Chondrocyte (in vitro differentiated cells): ENCODE data around the gene AFAP1. TPM values are rescaled to one million over a fixed set of nuclear protein-coding genes. Genes with fewer than 3 reads are reported as not detected.

Experiments used
- DNase-seq: peaks from one replicate; pipeline ENCODE4 v3.0.0; 2021; ENCODE audit warnings: mixed read lengths, low spot score
- H3K27ac Mint-ChIP-seq: one replicate; pipeline ENCODE4 v1.8.0; 2021; ENCODE audit warnings: mild to moderate bottlenecking, moderate library complexity, mixed read lengths; ENCODE audit not compliant: unreplicated experiment
- H3K27me3 Mint-ChIP-seq: 2 replicates; pipeline ENCODE4 v1.8.0; 2021; ENCODE audit warnings: low read depth, mixed read lengths
- H3K36me3 Mint-ChIP-seq: 2 replicates; pipeline ENCODE4 v1.8.0; 2021; ENCODE audit warnings: low read depth, mixed read lengths
- H3K4me1 Mint-ChIP-seq: 2 replicates; pipeline ENCODE4 v1.8.0; 2021; ENCODE audit warnings: low read depth, mild to moderate bottlenecking, mixed read lengths
- H3K4me3 Mint-ChIP-seq: one replicate; pipeline ENCODE4 v1.8.0; 2021; ENCODE audit warnings: mild to moderate bottlenecking, moderate library complexity, mixed read lengths; ENCODE audit not compliant: unreplicated experiment
- H3K9me3 Mint-ChIP-seq: 2 replicates; pipeline ENCODE4 v1.8.0; 2021; ENCODE audit warnings: low read depth, mixed read lengths
- total RNA-seq: library from RNA; stranded (reverse); gene quantifications from 3 replicates; pipeline ENCODE4 v1.2.1, GENCODE V29; 2021
- TF ChIP-seq, protein P1 (sequence below): fragments of 200-600 bp; sonication (generic); IDR thresholded peaks from 2 replicates; pipeline ENCODE4 v1.5.0; 2021; ENCODE audit warnings: antibody characterized with exemption, mild to moderate bottlenecking, moderate library complexity

AFAP1 gene
- total RNA-seq, 1 donor from 2014 or later, result 118 TPM

DNA sequence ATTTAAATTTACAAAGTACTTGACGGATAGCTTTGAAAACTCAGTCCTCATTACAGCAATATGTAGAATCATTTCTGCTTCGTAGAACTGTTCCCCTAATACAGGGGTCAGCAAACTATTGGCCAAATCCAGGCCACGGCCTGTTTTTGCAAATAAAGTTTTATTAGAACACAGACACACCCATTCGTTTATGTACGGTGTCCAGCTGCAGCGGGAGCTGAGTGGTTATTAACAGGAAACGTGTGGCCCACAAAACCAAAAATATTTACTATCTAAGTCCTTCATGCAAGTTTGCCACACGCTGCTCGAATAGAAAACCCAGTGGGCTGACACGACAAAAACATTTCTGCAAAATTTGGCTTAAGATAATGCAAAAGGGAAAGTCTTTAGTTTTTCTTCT, 146.5 kb downstream of the AFAP1 start:
- peaks cover 44% of the 10 kb centered on the region for H3K4me1 Mint-ChIP-seq
- H3K27me3 Mint-ChIP-seq, result no peaks in the 10 kb centered on the region
- DNase-seq, result no peak
- H3K9me3 Mint-ChIP-seq, result no peaks in the 10 kb centered on the region
- peaks cover 20% of the 10 kb centered on the region for H3K36me3 Mint-ChIP-seq
- no peak overlapping the region for H3K4me3 Mint-ChIP-seq
- TF ChIP-seq, protein P1, sequence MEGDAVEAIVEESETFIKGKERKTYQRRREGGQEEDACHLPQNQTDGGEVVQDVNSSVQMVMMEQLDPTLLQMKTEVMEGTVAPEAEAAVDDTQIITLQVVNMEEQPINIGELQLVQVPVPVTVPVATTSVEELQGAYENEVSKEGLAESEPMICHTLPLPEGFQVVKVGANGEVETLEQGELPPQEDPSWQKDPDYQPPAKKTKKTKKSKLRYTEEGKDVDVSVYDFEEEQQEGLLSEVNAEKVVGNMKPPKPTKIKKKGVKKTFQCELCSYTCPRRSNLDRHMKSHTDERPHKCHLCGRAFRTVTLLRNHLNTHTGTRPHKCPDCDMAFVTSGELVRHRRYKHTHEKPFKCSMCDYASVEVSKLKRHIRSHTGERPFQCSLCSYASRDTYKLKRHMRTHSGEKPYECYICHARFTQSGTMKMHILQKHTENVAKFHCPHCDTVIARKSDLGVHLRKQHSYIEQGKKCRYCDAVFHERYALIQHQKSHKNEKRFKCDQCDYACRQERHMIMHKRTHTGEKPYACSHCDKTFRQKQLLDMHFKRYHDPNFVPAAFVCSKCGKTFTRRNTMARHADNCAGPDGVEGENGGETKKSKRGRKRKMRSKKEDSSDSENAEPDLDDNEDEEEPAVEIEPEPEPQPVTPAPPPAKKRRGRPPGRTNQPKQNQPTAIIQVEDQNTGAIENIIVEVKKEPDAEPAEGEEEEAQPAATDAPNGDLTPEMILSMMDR, result no peak
- no peak overlapping the region for H3K27ac Mint-ChIP-seq

DNA sequence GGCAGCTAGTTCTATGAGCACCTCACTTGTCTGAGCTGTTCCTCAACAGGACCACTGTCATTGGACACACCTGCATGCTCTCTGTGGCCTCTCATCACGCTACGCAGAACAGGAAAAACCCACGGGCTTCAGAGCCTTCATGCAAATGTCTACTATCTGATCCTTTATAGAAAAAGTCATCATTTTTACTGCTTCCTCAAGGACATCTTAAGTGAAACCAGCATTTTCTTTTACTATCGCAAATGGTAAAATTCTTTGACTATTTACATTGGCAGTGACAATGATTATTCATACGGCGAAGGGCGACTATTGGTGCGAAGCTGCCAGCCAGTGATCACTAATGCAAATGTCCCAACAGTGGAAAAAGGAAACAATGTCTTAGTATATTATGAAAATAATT, 147.0 kb downstream of the AFAP1 start:
- TF ChIP-seq, protein P1, result no peak
- Mint-ChIP-seq H3K27ac (peak overlapping the region; percentile 80), H3K4me1 (peaks cover 44% of the 10 kb centered on the region), H3K36me3 (peaks cover 18% of the 10 kb centered on the region), H3K9me3 (no peaks in the 10 kb centered on the region), H3K4me3 (no peak overlapping the region), H3K27me3 (no peaks in the 10 kb centered on the region)
- no peak for DNase-seq

DNA sequence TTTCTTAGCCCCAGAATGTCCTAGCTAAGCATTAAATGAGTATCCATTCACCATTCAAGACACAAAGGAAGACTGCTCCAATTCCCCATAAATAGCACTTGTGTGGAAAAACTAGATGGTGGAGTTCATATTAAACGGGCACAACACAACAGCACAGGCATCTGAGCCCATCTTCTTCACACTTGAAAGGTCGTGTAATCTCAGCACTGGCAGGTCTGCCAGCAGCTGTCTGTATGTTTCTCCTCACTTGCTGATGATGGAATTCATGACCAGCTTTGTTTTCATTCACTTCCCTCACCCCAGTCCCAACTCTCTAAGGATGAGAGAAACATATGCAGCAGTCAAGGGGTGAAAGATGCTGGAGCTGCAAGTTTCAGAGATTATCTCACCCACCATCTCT, 148.7 kb downstream of the AFAP1 start:
- Mint-ChIP-seq H3K4me3 (no peak overlapping the region), H3K4me1 (peaks cover 52% of the 10 kb centered on the region), H3K27ac (peak overlapping the region; percentile 57), H3K27me3 (no peaks in the 10 kb centered on the region), H3K36me3 (peaks cover 16% of the 10 kb centered on the region), H3K9me3 (no peaks in the 10 kb centered on the region)
- TF ChIP-seq, protein P1, result no peak
- DNase-seq, result no peak

DNA sequence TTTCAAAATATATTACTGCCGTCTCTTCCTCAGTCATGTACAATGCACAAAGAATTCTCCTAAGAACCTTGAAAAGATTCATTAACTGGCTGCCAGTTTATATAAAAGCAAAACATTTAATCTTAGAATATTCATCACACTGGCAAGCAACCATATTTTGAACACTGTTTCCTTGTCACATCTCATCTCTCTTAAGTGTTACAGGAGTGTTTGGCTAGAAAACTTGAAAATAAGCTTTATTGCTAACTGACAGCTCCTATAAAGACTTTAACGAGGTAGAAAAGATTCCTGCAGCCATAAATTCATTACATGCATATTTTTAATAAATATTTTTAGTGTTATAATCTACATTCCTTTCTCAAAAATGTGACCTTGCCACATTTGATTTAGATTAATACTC, 149.6 kb downstream of the AFAP1 start:
- H3K27ac Mint-ChIP-seq, result no peak overlapping the region
- peaks cover 55% of the 10 kb centered on the region for H3K4me1 Mint-ChIP-seq
- TF ChIP-seq, protein P1, result no peak
- H3K36me3 Mint-ChIP-seq, result peaks cover 24% of the 10 kb centered on the region
- no peak overlapping the region for H3K4me3 Mint-ChIP-seq
- DNase-seq, result no peak
- H3K27me3 Mint-ChIP-seq, result no peaks in the 10 kb centered on the region
- no peaks in the 10 kb centered on the region for H3K9me3 Mint-ChIP-seq

DNA sequence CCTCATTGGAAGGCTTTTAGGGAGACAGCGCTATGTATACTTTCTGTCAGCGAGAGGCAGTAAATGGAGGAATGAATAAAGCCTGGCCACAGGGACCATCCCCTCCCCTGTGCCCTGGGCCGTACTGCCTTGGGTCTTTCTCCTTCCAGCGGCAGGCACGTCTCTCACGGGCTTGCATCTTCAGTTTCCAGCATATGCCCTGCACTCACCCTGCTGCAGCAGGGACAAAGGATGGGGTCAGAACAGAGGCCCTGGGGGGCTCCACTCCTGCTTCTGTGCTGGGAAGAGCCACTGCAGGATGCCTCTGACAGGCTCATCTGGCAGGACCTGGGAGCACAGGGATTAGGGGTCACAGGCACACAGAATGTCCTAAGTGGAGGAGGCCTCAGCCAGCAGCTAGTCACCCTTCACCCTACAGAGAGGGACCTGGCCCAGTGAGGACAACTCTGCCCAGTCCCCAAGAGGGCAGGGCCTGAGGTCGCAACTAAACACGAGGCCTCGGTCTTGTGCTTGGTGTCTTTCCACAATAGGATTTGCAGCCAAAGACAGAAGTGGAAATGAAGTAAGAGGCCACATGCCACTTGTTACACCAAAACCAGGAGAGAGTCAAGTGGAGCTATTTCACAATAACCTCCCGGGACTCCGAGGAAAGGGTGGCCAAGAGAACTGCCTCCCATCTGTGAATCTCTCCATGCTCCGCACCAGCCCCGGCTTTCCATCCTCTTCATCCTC, 150.8 kb downstream of the AFAP1 start:
- Mint-ChIP-seq H3K27me3 (no peaks in the 10 kb centered on the region), H3K36me3 (peaks cover 27% of the 10 kb centered on the region), H3K27ac (peak overlapping the region; percentile 12), H3K9me3 (no peaks in the 10 kb centered on the region), H3K4me1 (peaks cover 57% of the 10 kb centered on the region), H3K4me3 (no peak overlapping the region)
- peak; percentile 65 for DNase-seq
- TF ChIP-seq, protein P1, result no peak
